GM12878 (cell line): Measurements from ENCODE around the gene ZBTB44. TPM values are rescaled to one million over a fixed set of nuclear protein-coding genes. Genes with fewer than 3 reads are reported as not detected.

ENCODE experiments used
- ATF2 ChIP-seq: IDR thresholded peaks from 2 replicates; pipeline ENCODE4 v1.6.1; 2012; ENCODE audit warnings: low read length, inconsistent platforms
- CREM ChIP-seq: IDR thresholded peaks from 2 replicates; pipeline ENCODE4 v1.6.1; 2014; ENCODE audit warnings: antibody characterized with exemption, low read depth
- EGR1 ChIP-seq, 2 experiments: IDR thresholded peaks; 1 replicate in 1 of 2; 2 replicates in 1 of 2; pipeline ENCODE4 v1.6.1; 2011 to 2012; ENCODE audit warnings: low read depth in 2 of 2, low read length in 2 of 2, borderline replicate concordance in 1 of 2, mild to moderate bottlenecking in 1 of 2, moderate library complexity in 1 of 2
- FOXK2 ChIP-seq: fragments of 450-650 bp; IDR thresholded peaks from 2 replicates; pipeline ENCODE4 v1.6.1; 2017; ENCODE audit warnings: mild to moderate bottlenecking, moderate library complexity
- HDAC6 ChIP-seq: fragments of 200-600 bp; sonication (generic); IDR thresholded peaks from one replicate; pipeline ENCODE4 v1.8.0; 2017; ENCODE audit warnings: antibody characterized with exemption; ENCODE audit not compliant: unreplicated experiment
- IKZF1 ChIP-seq: fragments of 450-650 bp; conservative IDR thresholded peaks from 2 replicates; pipeline ENCODE4 v1.6.1; 2017; ENCODE audit warnings: antibody characterized with exemption, mild to moderate bottlenecking
- KAT2A ChIP-seq: conservative IDR thresholded peaks from 2 replicates; pipeline ENCODE4 v1.6.1; 2011; ENCODE audit warnings: low read depth, low read length; ENCODE audit not compliant: control insufficient read depth
- KLF5 ChIP-seq: fragments of 450-650 bp; IDR thresholded peaks from 2 replicates; pipeline ENCODE4 v1.6.1; 2014; ENCODE audit warnings: mild to moderate bottlenecking; ENCODE audit not compliant: partially characterized antibody
- POU2F2 ChIP-seq: IDR thresholded peaks from 3 replicates; pipeline ENCODE4 v1.6.1; 2011; ENCODE audit warnings: low read depth, mild to moderate bottlenecking, low read length, borderline replicate concordance
- SIN3A ChIP-seq: IDR thresholded peaks from 2 replicates; pipeline ENCODE4 v1.6.1; 2012; ENCODE audit warnings: low read depth, low read length, improper control_type of control experiment
- SMARCA5 ChIP-seq: fragments of 450-650 bp; IDR thresholded peaks from 2 replicates; pipeline ENCODE4 v1.6.1; 2017; ENCODE audit warnings: mild to moderate bottlenecking
- ZBTB4 ChIP-seq: fragments of 450-650 bp; formaldehyde crosslinking; IDR thresholded peaks from 2 replicates; pipeline ENCODE4 v1.4.0; 2022; ENCODE audit warnings: mild to moderate bottlenecking, moderate library complexity
- ZNF207 ChIP-seq: fragments of 450-650 bp; IDR thresholded peaks from 2 replicates; pipeline ENCODE4 v1.6.1; 2014; ENCODE audit warnings: antibody characterized with exemption, mild to moderate bottlenecking, borderline replicate concordance
- polyA plus RNA-seq, 11 experiments: library from polyadenylated mRNA; depleted of rRNA in 4 of 11; unstranded in 6 of 11; stranded (reverse) in 5 of 11; fragments of >200 nt; fragmentation: Nextera tagmentation in 4 of 11; fragmentation: Illumina TruSeq in 1 of 11; extraction: Ambion mirVana in 4 of 11; extraction: Trizol in 1 of 11; gene quantifications; 1 replicate in 1 of 11; 2 replicates in 10 of 11; pipeline versions ENCODE4 v1.2.1 to v1.2.3, GENCODE V29; 2011 to 2016; ENCODE audit warnings: inconsistent platforms in 2 of 11, missing spikeins in 2 of 11, low read depth in 1 of 11
- total RNA-seq, 4 experiments: library from RNA; depleted of rRNA in 3 of 4; stranded (reverse); fragments of >200 nt in 3 of 4; fragmentation: Illumina TruSeq in 1 of 4; extraction: Trizol in 1 of 4; gene quantifications; 2 replicates each; pipeline versions ENCODE4 v1.2.1 to v1.2.3, GENCODE V29; 2013 to 2021
- TF ChIP-seq, protein P1 (sequence below): fragments of 450-650 bp; IDR thresholded peaks from 2 replicates; pipeline ENCODE4 v1.6.1; 2016; ENCODE audit warnings: mild to moderate bottlenecking
- TF ChIP-seq, protein P2 (sequence below): IDR thresholded peaks from 2 replicates; pipeline ENCODE4 v1.6.1; 2012; ENCODE audit warnings: low read depth, low read length, improper control_type of control experiment
- TF ChIP-seq, protein P3 (sequence below): fragments of 450-650 bp; IDR thresholded peaks from 2 replicates; pipeline ENCODE4 v1.6.1; 2017; ENCODE audit warnings: antibody characterized with exemption, mild to moderate bottlenecking, moderate library complexity

ZBTB44 gene
- total and polyA plus RNA-seq, 10 of the 15 experiments (the other 5 are each of a cell fraction or from before 2014, with no cell fraction given), result 2.8 to 38.2 (median 12.2) TPM

DNA sequence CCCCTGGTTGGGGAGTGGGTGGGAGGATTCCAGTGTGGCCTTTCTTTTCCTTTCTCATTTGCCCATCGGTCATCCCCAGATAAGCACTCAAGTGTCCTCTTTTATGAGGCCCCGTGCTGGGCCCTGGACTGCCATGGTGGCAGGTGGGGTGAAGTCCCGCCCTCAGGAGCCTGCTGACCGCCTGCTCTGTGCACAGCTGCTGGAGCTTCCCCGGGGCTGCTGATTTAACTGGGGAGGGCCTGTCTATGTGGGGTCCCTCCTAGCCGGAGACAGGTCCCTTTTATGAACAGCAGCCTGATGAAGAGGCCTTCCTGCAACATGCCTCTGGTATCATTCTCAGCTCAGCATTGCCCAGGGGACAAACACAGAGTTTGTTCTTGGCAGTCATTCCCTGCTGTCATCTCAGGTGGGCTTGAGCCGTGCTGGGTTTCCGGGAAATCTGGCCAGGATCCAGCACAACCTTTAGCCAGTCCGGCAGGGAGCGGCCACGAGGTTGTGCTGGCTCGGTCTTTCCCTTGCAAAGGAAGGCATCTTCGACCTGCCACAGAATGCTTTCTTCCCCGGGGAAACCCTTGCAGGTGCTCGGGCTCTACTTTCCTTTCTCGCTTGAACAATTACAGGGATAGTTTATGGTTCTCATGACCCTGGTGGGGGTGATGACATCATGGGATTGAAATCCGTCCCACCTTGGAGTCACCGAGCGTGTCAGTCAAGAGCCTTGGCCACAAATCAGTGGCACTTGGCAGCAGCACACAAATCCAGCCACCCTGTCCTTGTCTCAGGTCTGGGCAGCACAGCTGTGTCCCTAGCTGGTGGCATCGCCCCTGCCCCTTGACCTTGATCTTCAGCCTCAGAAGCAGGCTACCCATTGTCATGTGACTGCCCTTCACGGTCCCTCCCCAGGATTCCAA, 135.1 kb downstream of the ZBTB44 start (continued):
- TF ChIP-seq ZBTB4, result no peak
- no peak for TF ChIP-seq POU2F2
- no peak for TF ChIP-seq EGR1 (IDR thresholded peaks at IDR 0.05; ENCODE audit: borderline replicate concordance in 1 of 2, low read depth in 2 of 2, low read length in 2 of 2)
- no peak for TF ChIP-seq KAT2A
- TF ChIP-seq ATF2, result no peak
- TF ChIP-seq, protein P1, sequence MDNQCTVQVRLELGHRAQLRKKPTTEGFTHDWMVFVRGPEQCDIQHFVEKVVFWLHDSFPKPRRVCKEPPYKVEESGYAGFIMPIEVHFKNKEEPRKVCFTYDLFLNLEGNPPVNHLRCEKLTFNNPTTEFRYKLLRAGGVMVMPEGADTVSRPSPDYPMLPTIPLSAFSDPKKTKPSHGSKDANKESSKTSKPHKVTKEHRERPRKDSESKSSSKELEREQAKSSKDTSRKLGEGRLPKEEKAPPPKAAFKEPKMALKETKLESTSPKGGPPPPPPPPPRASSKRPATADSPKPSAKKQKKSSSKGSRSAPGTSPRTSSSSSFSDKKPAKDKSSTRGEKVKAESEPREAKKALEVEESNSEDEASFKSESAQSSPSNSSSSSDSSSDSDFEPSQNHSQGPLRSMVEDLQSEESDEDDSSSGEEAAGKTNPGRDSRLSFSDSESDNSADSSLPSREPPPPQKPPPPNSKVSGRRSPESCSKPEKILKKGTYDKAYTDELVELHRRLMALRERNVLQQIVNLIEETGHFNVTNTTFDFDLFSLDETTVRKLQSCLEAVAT, result 0 out of 2 replicates have a peak, but pooled peaks have one; percentile 31
- no peak for TF ChIP-seq KLF5
- TF ChIP-seq ZNF207, result no peak
- no peak for TF ChIP-seq SMARCA5
- TF ChIP-seq CREM, result no peak
- TF ChIP-seq, protein P2, sequence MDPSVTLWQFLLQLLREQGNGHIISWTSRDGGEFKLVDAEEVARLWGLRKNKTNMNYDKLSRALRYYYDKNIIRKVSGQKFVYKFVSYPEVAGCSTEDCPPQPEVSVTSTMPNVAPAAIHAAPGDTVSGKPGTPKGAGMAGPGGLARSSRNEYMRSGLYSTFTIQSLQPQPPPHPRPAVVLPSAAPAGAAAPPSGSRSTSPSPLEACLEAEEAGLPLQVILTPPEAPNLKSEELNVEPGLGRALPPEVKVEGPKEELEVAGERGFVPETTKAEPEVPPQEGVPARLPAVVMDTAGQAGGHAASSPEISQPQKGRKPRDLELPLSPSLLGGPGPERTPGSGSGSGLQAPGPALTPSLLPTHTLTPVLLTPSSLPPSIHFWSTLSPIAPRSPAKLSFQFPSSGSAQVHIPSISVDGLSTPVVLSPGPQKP, result no peak
- no peak for TF ChIP-seq HDAC6
- no peak for TF ChIP-seq FOXK2
- TF ChIP-seq SIN3A, result no peak
- TF ChIP-seq, protein P3, sequence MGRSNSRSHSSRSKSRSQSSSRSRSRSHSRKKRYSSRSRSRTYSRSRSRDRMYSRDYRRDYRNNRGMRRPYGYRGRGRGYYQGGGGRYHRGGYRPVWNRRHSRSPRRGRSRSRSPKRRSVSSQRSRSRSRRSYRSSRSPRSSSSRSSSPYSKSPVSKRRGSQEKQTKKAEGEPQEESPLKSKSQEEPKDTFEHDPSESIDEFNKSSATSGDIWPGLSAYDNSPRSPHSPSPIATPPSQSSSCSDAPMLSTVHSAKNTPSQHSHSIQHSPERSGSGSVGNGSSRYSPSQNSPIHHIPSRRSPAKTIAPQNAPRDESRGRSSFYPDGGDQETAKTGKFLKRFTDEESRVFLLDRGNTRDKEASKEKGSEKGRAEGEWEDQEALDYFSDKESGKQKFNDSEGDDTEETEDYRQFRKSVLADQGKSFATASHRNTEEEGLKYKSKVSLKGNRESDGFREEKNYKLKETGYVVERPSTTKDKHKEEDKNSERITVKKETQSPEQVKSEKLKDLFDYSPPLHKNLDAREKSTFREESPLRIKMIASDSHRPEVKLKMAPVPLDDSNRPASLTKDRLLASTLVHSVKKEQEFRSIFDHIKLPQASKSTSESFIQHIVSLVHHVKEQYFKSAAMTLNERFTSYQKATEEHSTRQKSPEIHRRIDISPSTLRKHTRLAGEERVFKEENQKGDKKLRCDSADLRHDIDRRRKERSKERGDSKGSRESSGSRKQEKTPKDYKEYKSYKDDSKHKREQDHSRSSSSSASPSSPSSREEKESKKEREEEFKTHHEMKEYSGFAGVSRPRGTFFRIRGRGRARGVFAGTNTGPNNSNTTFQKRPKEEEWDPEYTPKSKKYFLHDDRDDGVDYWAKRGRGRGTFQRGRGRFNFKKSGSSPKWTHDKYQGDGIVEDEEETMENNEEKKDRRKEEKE, result no peak
- TF ChIP-seq IKZF1, result 0 out of 2 replicates have a peak, but pooled peaks have one; percentile 2
